Activated CD8-positive, alpha-beta T cell treated with anti-CD3 and anti-CD28 coated beads for 36 hours (primary cell): ENCODE results near the gene SENP5. TPM values are rescaled to one million over a fixed set of nuclear protein-coding genes. Genes with fewer than 3 reads are reported as not detected.

Experiments
- ATAC-seq: fragments of 200-7000 bp; cut with Tn5 transposase; one replicate; pipeline ENCODE4 v1.10.0; 2021; ENCODE audit warnings: mild to moderate bottlenecking, moderate library complexity
- CTCF ChIA-PET: fragments of 350-600 bp; sonication (Branson Sonifier 250); formaldehyde crosslinking; loops from one replicate; lab custom pipeline; 2021; ENCODE audit warnings: antibody characterized with exemption; lab: Charles Lee
- POLR2A ChIA-PET: fragments of 350-600 bp; sonication (Branson Sonifier 250); formaldehyde crosslinking; loops from one replicate; lab custom pipeline; 2021; ENCODE audit warnings: antibody characterized with exemption; lab: Charles Lee
- DNase-seq: peaks from one replicate; pipeline ENCODE4 v3.0.0-alpha.2; 2020
- H3K27ac Mint-ChIP-seq: one replicate; pipeline ENCODE4 v1.8.0; 2021; ENCODE audit warnings: mild to moderate bottlenecking, mixed read lengths
- H3K27me3 Mint-ChIP-seq: one replicate; pipeline ENCODE4 v1.8.0; 2021; ENCODE audit warnings: mixed read lengths
- H3K36me3 Mint-ChIP-seq: one replicate; pipeline ENCODE4 v1.8.0; 2021; ENCODE audit warnings: low read depth, mixed read lengths
- H3K4me1 Mint-ChIP-seq: one replicate; pipeline ENCODE4 v1.8.0; 2021; ENCODE audit warnings: low read depth, mixed read lengths
- H3K4me3 Mint-ChIP-seq: one replicate; pipeline ENCODE4 v1.8.0; 2021; ENCODE audit warnings: mild to moderate bottlenecking, moderate library complexity, mixed read lengths
- H3K9me3 Mint-ChIP-seq: one replicate; pipeline ENCODE4 v1.8.0; 2021; ENCODE audit warnings: mixed read lengths
- CTCF ChIP-seq: fragments of 200-600 bp; IDR thresholded peaks from one replicate; pipeline ENCODE4 v1.8.0; 2022; ENCODE audit warnings: antibody characterized with exemption, mild to moderate bottlenecking
- intact Hi-C: fragments of 100-400 bp; cut with micrococcal nuclease; formaldehyde crosslinking; loops from one replicate; pipeline ENCODE4 v1.10.0; 2022
- total RNA-seq, 2 experiments: library from RNA; stranded (reverse); gene quantifications; one replicate each; pipeline ENCODE4 v1.2.3, GENCODE V29; 2021

Gene SENP5
- total RNA-seq, 2 experiments from 2014 or later: 28.0 to 32.5 TPM

DNA sequence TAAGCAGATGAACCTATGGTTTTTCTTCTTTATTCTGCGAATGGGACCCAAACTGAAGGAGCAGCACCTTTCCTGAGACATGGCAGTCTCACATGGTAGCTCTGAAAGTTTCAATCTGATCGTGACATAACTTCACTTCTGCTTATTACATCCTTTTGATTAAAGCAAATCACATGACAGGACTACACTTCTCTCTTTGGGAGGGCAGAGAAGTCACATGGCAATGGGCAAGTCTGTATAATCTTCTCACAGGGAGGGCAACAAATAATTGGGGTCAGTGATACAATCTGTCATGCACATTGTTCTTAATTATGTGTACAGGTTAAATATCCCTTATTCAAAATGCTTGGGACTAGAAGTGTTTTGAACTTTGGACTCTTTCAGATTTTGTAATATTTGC lies 53.0 kb downstream of the SENP5 start:
- CTCF ChIA-PET: interaction anchor here (1.2 kb wide), 1 partner anchor 22 kb away, joined by 4 read pairs; a partner anchor contains a TSS
- peaks cover 11% of the 10 kb centered on the region for H3K36me3 Mint-ChIP-seq
- no peak for TF ChIP-seq CTCF
- no peak for ATAC-seq
- H3K4me3 Mint-ChIP-seq: no peak overlapping the region
- no peak overlapping the region for H3K27ac Mint-ChIP-seq
- no peak for DNase-seq
- no peaks in the 10 kb centered on the region for H3K4me1 Mint-ChIP-seq
- no peaks in the 10 kb centered on the region for H3K9me3 Mint-ChIP-seq
- no peaks in the 10 kb centered on the region for H3K27me3 Mint-ChIP-seq
- POLR2A ChIA-PET: no interaction called here
- intact Hi-C loops: no loop called here

- Mint-ChIP-seq H3K27ac (peak overlapping the region; percentile 35), H3K27me3 (no peaks in the 10 kb centered on the region), H3K4me3 (no peak overlapping the region), H3K4me1 (no peaks in the 10 kb centered on the region), H3K36me3 (peaks cover 8% of the 10 kb centered on the region), H3K9me3 (no peaks in the 10 kb centered on the region)
- DNase-seq (no peak), ATAC-seq (no peak)
- POLR2A ChIA-PET: interaction anchor here (0.6 to 1.2 kb wide), 3 partner anchors 14 to 609 kb away, joined by 3 to 5 read pairs (median 3); partner anchors contain the start of gene NCBP2
- intact Hi-C loops: no loop called here
- CTCF ChIA-PET: no interaction called here
- no peak for TF ChIP-seq CTCF
These were observed 60.1 kb downstream of the SENP5 start for GRCh38 chr3:196927571-196928453.

- DNase-seq: no peak
- no peak overlapping the region for H3K27ac Mint-ChIP-seq
- TF ChIP-seq CTCF: no peak
- peaks cover 33% of the 10 kb centered on the region for H3K36me3 Mint-ChIP-seq
- no peaks in the 10 kb centered on the region for H3K27me3 Mint-ChIP-seq
- no peaks in the 10 kb centered on the region for H3K9me3 Mint-ChIP-seq
- H3K4me3 Mint-ChIP-seq: no peak overlapping the region
- CTCF ChIA-PET: interaction anchor here (1.1 to 1.9 kb wide), 4 partner anchors 9 to 98 kb away, joined by 3 to 4 read pairs (median 4); partner anchors contain the start of gene MELTF
- H3K4me1 Mint-ChIP-seq: no peaks in the 10 kb centered on the region
- no peak for ATAC-seq
- POLR2A ChIA-PET: interaction anchor here (3.0 kb wide), 1 partner anchor 11 kb away, joined by 14 read pairs; the partner anchor contains the start of gene NCBP2
- intact Hi-C loops: no loop called here
These were observed 63.4 kb downstream of the SENP5 start for GRCh38 chr3:196931157-196931556.

DNA sequence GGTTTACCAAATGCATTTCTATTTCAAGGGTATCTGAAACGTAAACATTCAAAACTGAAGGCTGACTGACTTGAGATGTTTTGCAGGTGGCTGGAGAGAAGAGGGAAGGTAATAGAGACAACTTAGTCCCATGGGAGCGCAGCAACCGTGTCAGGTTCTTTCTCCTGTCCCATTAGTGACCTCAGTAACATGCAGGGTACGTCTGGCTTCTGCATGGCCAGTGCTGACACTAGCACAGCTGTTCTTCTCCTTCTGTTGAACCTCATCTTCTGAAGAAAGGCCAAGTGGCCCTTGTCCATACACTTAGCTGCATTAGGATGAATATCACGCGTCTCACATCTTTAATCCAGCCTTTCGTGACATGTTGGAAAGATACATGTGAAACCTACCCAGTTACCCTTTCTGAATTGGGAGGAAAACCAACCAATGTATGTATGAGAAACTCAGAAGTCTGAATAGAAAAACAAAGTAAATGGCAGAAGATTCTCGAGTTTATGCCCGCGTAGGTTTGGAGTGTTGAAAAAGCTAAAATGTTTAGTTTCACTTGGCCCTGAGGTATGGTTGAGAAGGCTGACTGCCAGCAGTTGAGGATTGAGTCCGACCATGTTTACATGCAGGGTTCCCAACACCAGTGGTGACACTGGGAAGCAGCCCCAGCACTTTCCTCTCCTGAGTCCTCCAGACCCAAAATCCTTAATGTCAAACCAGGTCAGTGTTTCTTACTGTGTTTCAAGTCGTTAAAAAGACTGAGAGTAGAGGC lies 64.3 kb downstream of the SENP5 start:
- H3K27ac Mint-ChIP-seq: no peak overlapping the region

More for the DNA sequence above, 64.3 kb downstream of the SENP5 start:
- intact Hi-C loops: no loop called here
- DNase-seq (no peak), ATAC-seq (no peak)
- ChIA-PET CTCF (interaction anchor here (1.1 to 1.9 kb wide), 4 partner anchors 8 to 98 kb away, joined by 3 to 4 read pairs (median 4); partner anchors contain the start of gene MELTF), POLR2A (interaction anchor here (3.0 kb wide), 1 partner anchor 10 kb away, joined by 14 read pairs; the partner anchor contains the start of gene NCBP2)
- TF ChIP-seq CTCF: no peak
- H3K4me3 Mint-ChIP-seq: no peak overlapping the region
- H3K4me1 Mint-ChIP-seq: no peaks in the 10 kb centered on the region
- no peaks in the 10 kb centered on the region for H3K27me3 Mint-ChIP-seq
- no peaks in the 10 kb centered on the region for H3K9me3 Mint-ChIP-seq
- peaks cover 41% of the 10 kb centered on the region for H3K36me3 Mint-ChIP-seq
